HCEC 1CT (cell line): ENCODE measurements around the gene TNS1.
A peak's percentile ranks its signal among the peaks of the same experiment; 100 is the strongest.

Experiments
- DNase-seq: peaks from one replicate; pipeline ENCODE4 v3.0.0-alpha.2; 2017

Gene TNS1

GRCh38 chr2:218015586-218016521 lies 13.1 kb upstream of the TNS1 start:
- no peak for DNase-seq

GRCh38 chr2:218014706-218015585 lies 12.2 kb upstream of the TNS1 start:
- no peak for DNase-seq

- no peak for DNase-seq
These were observed 10.5 kb upstream of the TNS1 start for GRCh38 chr2:218013289-218013688.

- DNase-seq: no peak
These were observed 9.5 kb upstream of the TNS1 start for GRCh38 chr2:218012284-218012683.

- DNase-seq: no peak
These were observed 8.9 kb upstream of the TNS1 start for GRCh38 chr2:218011653-218012040.

GRCh38 chr2:218010984-218011652 lies 8.3 kb upstream of the TNS1 start:
- no peak for DNase-seq

GRCh38 chr2:218010140-218010983 lies 7.6 kb upstream of the TNS1 start:
- DNase-seq: peak; percentile 41

- DNase-seq: no peak
These were observed 7.0 kb upstream of the TNS1 start for GRCh38 chr2:218009765-218010139.

GRCh38 chr2:218009231-218009630 lies 6.4 kb upstream of the TNS1 start:
- no peak for DNase-seq

- DNase-seq: peak; percentile 43
These were observed 5.6 kb upstream of the TNS1 start for GRCh38 chr2:218008060-218009040.

GRCh38 chr2:218006741-218007140 lies 3.9 kb upstream of the TNS1 start:
- peak; percentile 86 for DNase-seq

- DNase-seq: peak; percentile 24
These were observed 2.7 kb upstream of the TNS1 start for GRCh38 chr2:218005486-218005885.

- DNase-seq: no peak
These were observed 2.2 kb upstream of the TNS1 start for GRCh38 chr2:218005028-218005427.

GRCh38 chr2:218003981-218004419 lies 1.2 kb upstream of the TNS1 start:
- DNase-seq: peak; percentile 73

GRCh38 chr2:218003281-218003944 lies 618 bp upstream of the TNS1 start:
- peak; percentile 50 for DNase-seq

GRCh38 chr2:218002143-218002844 lies 501 bp downstream of the TNS1 start:
- DNase-seq: no peak

- no peak for DNase-seq
These were observed 1.2 kb downstream of the TNS1 start for GRCh38 chr2:218001629-218002028.

GRCh38 chr2:218000136-218000535 lies 2.7 kb downstream of the TNS1 start:
- peak; percentile 76 for DNase-seq

- no peak for DNase-seq
These were observed 3.2 kb downstream of the TNS1 start for GRCh38 chr2:217999595-217999959.
